Suprapubic skin (tissue), 3 donors: ENCODE results near the gene DTX3L.

Experiments used
- POLR2A ChIP-seq, 2 donors: fragments of 450-650 bp; IDR thresholded peaks; one replicate each; pipeline ENCODE4 v1.6.1; 2017; ENCODE audit warnings: antibody characterized with exemption in 2 of 2, mild to moderate bottlenecking in 2 of 2, moderate library complexity in 2 of 2
- TF ChIP-seq, protein P1 (sequence below), 2 donors: fragments of 200-600 bp in 1 of 2; fragments of 450-650 bp in 1 of 2; sonication (generic) in 1 of 2; IDR thresholded peaks; one replicate each; pipeline ENCODE4 v1.5.1; 2016 to 2019; ENCODE audit warnings: antibody characterized with exemption in 2 of 2, mild to moderate bottlenecking in 1 of 2, moderate library complexity in 1 of 2

DNA sequence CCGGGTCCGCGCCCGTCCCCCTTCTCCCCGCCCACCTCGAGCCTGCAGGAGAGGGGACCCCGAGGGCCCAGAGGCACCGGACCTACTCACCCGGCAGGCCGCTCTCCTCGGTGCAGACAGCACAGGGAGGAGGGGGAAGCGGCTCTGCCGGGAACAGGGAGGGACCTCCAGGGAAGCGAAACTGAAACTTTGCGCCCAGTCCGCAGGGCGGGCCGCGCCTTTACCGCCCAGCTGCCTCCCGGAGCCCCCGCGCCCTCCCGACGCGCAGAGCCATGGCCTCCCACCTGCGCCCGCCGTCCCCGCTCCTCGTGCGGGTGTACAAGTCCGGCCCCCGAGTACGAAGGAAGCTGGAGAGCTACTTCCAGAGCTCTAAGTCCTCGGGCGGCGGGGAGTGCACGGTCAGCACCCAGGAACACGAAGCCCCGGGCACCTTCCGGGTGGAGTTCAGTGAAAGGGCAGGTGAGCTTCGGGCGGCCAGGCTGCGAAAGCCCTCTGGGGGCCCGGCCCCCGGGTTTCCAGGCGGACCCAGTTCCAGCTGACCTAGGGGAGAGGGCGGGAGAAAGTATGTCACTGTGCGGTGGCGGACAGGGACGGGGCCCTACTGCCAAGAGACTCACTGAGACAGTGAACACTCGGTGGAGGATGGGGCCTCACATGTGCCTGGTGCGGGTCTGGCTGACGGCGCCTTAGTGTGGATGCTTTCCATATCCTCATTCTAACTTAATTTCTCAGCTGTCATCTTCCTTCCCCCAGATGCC, at the start of gene DTX3L, which contains the start of gene PARP9:
- TF ChIP-seq, protein P1, sequence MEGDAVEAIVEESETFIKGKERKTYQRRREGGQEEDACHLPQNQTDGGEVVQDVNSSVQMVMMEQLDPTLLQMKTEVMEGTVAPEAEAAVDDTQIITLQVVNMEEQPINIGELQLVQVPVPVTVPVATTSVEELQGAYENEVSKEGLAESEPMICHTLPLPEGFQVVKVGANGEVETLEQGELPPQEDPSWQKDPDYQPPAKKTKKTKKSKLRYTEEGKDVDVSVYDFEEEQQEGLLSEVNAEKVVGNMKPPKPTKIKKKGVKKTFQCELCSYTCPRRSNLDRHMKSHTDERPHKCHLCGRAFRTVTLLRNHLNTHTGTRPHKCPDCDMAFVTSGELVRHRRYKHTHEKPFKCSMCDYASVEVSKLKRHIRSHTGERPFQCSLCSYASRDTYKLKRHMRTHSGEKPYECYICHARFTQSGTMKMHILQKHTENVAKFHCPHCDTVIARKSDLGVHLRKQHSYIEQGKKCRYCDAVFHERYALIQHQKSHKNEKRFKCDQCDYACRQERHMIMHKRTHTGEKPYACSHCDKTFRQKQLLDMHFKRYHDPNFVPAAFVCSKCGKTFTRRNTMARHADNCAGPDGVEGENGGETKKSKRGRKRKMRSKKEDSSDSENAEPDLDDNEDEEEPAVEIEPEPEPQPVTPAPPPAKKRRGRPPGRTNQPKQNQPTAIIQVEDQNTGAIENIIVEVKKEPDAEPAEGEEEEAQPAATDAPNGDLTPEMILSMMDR (IDR thresholded peaks at IDR 0.05): no peak
- no peak for TF ChIP-seq POLR2A (IDR thresholded peaks at IDR 0.05)
